NB4 (cell line): ENCODE measurements around the gene XIST.
"Not testable (repeated sequence)": the region's sequence is repeated elsewhere in the genome, so short reads cannot be mapped to it uniquely, and the experiment has no call there.

Source experiments
- DNase-seq: peaks from one replicate; pipeline ENCODE4 v3.0.0; 2010; ENCODE audit warnings: low read depth
- H3K4me3 ChIP-seq: one replicate; pipeline ENCODE4 v1.5.1; 2011; ENCODE audit warnings: mild to moderate bottlenecking, low read depth, low read length, moderate library complexity
- MYC ChIP-seq: IDR thresholded peaks from 2 replicates; pipeline ENCODE4 v1.6.1; 2011; ENCODE audit warnings: low read depth, low read length
- POLR2A ChIP-seq: IDR thresholded peaks from 2 replicates; pipeline ENCODE4 v1.6.1; 2011; ENCODE audit warnings: mild to moderate bottlenecking; ENCODE audit not compliant: insufficient read length; ENCODE audit errors: extremely low read depth
- TF ChIP-seq, protein P1 (sequence below): IDR thresholded peaks from 2 replicates; pipeline ENCODE4 v1.6.1; 2011; ENCODE audit warnings: low read depth, low read length
- TF ChIP-seq, protein P2 (sequence below): IDR thresholded peaks from one replicate; pipeline ENCODE4 v1.5.1; 2012; ENCODE audit warnings: low read depth, low read length

XIST gene

DNA sequence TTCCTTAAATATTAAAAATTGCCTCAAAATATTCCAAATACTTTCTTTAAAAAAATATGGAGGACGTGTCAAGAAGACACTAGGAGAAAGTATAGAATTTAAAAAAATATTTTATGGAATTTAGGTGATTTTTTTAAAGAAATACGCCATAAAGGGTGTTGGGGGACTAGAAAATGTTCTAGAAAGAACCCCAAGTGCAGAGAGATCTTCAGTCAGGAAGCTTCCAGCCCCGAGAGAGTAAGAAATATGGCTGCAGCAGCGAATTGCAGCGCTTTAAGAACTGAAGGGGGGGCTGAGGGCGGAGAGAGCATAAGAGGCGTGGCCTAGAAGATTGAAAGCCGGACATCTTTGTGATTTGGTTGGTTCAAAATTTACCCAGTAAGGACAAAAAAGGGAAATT is at the start of gene XIST:
XIST (minus strand) TSS at position 248 of the 400 bp plus-strand sequence.
- no peak within 1 kb of the TSS for H3K4me3 ChIP-seq
- TF ChIP-seq, protein P1, sequence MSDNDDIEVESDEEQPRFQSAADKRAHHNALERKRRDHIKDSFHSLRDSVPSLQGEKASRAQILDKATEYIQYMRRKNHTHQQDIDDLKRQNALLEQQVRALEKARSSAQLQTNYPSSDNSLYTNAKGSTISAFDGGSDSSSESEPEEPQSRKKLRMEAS = no peak
- TF ChIP-seq POLR2A (no peak), MYC (no peak)
- TF ChIP-seq, protein P2, sequence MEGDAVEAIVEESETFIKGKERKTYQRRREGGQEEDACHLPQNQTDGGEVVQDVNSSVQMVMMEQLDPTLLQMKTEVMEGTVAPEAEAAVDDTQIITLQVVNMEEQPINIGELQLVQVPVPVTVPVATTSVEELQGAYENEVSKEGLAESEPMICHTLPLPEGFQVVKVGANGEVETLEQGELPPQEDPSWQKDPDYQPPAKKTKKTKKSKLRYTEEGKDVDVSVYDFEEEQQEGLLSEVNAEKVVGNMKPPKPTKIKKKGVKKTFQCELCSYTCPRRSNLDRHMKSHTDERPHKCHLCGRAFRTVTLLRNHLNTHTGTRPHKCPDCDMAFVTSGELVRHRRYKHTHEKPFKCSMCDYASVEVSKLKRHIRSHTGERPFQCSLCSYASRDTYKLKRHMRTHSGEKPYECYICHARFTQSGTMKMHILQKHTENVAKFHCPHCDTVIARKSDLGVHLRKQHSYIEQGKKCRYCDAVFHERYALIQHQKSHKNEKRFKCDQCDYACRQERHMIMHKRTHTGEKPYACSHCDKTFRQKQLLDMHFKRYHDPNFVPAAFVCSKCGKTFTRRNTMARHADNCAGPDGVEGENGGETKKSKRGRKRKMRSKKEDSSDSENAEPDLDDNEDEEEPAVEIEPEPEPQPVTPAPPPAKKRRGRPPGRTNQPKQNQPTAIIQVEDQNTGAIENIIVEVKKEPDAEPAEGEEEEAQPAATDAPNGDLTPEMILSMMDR = no peak
- DNase-seq = no peak

DNA sequence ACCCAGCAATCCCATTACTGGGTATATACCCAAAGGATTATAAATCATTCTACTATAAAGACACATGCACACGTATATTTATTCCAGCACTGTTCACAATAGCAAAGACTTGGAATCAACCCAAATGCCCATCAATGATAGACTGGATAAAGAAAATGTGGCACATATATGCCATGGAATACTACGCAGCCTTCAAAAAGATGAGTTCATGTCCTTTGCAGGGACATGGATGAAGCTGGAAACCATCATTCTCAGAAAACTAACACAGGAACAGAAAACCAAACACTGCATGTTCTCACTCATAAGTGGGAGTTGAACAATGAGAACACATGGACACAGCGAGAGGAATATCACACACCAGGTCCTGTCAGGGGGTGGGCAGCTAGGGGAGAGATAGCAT is 45.8 kb upstream of the XIST start:
- H3K4me3 ChIP-seq, DNase-seq: not testable (repeated sequence)

DNA sequence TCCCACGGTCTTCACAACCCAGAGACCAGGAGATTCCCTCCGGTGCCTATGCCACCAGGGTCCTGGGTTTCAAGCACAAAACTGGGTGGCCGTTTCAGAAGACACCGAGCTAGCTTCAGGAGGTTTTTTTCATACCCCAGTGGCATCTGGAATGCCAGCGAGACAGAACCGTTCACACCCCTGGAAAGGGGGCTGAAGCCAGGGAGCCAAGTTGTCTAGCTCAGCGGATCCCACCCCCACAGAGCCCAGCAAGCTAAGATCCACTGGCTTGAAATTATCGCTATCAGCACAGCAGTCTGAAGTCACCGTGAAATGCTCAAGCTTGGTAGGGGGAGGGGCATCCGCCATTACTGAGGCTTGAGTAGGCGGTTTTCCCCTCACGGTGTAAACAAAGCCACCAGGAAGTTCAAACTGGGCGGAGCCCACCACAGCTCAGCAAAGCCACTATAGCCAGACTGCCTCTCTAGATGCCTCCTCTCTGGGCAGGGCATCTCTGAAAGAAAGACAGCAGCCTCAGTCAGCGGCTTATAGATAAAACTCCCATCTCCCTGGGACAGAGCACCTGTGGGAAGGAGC is 40.1 kb upstream of the XIST start:
- not testable (repeated sequence) for H3K4me3 ChIP-seq, DNase-seq

DNA sequence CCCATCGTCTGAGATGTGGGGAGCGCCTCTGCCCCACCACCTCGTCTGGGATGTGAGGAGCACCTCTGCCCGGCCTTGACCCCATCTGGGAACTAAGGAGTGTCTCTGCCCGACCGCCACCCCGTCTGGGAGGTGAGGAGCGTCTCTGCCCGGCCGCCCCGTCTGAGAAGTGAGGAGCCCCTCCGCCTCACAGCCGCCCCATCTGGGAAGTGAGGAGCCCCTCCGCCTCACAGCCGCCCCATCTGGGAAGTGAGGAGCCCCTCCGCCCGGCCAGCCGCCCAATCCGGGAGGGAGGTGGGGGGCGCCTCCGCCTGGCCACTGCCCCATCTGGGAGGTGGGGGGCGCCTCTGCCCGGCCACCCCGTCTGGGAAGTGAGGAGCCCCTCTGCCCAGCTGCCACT is 29.7 kb upstream of the XIST start:
- not testable (repeated sequence) for DNase-seq, H3K4me3 ChIP-seq

DNA sequence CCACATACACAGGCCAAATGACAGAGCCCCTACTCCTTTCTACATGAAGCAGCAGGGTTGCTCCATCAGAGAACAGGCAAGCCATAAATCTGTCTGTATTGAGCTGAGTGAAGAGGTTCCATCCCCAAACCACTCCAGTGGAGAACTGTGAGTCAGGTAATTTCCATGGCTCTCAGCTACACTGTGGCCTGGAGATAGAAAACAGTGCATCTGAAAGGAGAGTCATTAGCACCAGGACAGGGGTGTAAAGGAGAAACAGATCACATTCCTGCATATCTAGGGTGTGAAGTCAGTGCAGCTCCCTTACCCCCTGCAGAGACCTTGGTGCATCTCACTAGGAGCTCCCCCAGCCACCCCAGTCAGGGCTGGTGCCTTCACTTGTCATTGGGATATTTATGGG is 25.2 kb upstream of the XIST start:
- TF ChIP-seq, protein P2 = no peak
- TF ChIP-seq MYC (no peak), POLR2A (no peak)
- TF ChIP-seq, protein P1 = no peak
- no peak for DNase-seq
- no peak overlapping the region for H3K4me3 ChIP-seq

DNA sequence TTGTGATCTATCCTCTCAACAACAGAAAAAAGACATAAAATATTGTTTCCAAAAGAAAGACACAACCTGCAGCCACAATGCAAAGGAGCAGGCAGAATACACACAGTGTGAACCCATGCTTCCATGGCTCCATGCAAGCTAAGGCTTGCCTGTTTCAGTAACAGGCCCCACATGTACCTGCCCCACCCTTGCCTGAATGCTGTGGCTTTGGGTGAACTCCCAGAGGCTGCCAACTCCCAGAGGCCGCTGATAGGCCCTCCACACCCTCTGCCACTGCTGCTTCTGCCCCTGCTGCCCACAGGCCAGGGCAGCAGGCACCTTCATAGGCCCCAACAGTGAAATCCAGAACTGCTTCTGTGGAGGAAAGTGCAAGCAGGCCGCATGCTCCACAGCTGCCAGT is 24.4 kb upstream of the XIST start:
- TF ChIP-seq, protein P1 = no peak
- TF ChIP-seq, protein P2 = no peak
- no peak for TF ChIP-seq POLR2A
- DNase-seq = no peak
- no peak overlapping the region for H3K4me3 ChIP-seq

DNA sequence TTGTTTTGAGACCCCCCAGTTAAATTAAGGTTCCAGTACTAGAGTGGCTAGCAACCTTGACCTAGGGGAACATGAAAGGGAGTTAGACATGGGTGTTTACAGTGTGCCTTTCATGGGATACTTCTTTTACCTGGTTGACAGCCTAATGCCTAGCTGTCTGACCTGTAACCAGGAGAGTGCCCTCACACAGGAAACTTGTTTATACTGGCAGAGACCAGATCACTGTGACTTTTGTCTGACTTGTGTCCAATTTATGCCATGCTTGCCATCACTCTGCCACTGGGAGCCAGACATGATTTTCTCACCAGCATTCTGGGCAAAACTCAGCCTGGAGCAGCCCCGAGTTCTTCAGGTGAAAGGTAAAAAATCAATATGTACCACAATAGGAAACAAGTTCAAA is 16.4 kb upstream of the XIST start:
- TF ChIP-seq, protein P1 = no peak
- TF ChIP-seq POLR2A (no peak), MYC (no peak)
- TF ChIP-seq, protein P2 = no peak
- no peak for DNase-seq
- no peak overlapping the region for H3K4me3 ChIP-seq

DNA sequence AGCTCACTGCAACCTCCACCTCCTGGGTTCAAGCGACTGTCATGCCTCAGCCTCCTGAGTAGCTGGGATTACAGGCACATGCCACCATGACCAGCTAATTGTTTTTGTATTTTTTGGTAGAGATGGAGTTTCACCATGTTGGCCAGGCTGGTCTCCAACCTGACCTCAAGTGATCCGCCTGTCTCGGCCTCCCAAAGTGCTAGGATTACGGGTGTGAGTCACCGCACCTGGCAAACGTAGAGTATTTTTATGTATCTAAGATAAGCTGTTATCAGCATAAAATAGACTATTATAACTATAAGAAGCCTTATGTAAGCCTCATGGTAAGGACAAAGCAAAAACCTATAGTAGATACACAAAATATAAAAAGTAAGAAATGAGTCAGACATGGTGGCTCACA is 14.6 kb upstream of the XIST start:
- TF ChIP-seq, protein P2 = no peak
- no peak for TF ChIP-seq MYC
- TF ChIP-seq, protein P1 = no peak
- no peak for TF ChIP-seq POLR2A
- no peak for DNase-seq
- H3K4me3 ChIP-seq = no peak overlapping the region
